Measurements from ENCODE around the gene LIN37.
A peak's percentile ranks its signal among the peaks of the same experiment; 100 is the strongest.
"Not testable (repeated sequence)": the region's sequence is repeated elsewhere in the genome, so short reads cannot be mapped to it uniquely, and the experiment has no call there.

Gene LIN37

GRCh38 chr19:35768082-35768421, 19.7 kb downstream of the LIN37 start:
- H3K9ac ChIP-seq = no peak overlapping the region
- no peak overlapping the region for H3K4me2 ChIP-seq
- no peaks in the 10 kb centered on the region for H3K79me2 ChIP-seq (ENCODE audit: insufficient read depth, low read depth)
- no peaks in the 10 kb centered on the region for H4K20me1 ChIP-seq (ENCODE audit: insufficient read depth)
- no peaks in the 10 kb centered on the region for H3K36me3 ChIP-seq (ENCODE audit: insufficient read depth)
- no peaks in the 10 kb centered on the region for H3K27me3 ChIP-seq (ENCODE audit: insufficient read depth, low read depth)
- H3K4me1 ChIP-seq (ENCODE audit: low read depth, poor library complexity, severe bottlenecking) = no peaks in the 10 kb centered on the region
- no peak overlapping the region for H3K4me3 ChIP-seq (IDR thresholded peaks at IDR 0.05; ENCODE audit: insufficient read depth, low read depth, low read length)
- no peak overlapping the region for H3K27ac ChIP-seq
- TF ChIP-seq CTCF (conservative IDR thresholded peaks at IDR 0.05; ENCODE audit: low read depth, low read length) = no peak
- no peak overlapping the region for H2AFZ ChIP-seq (ENCODE audit: low read depth)

DNA sequence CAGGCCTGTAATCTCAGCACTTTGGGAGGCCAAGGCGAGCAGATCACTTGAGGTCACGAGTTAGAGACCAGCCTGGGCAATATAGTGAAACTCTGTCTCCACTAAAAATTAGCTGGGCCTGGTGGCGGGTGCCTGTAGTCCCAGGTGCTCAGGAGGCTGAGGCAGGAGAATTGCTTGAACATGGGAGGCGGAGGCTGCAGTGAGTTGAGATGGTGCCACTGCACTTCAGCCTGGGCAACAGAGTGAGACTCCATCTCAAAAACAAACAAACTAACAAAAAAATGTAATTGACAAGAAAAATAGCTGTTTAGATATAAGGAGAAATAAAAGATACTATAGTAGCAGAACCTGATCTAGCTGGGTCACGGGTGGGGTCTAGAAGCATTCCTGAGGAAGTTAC, 24.0 kb downstream of the LIN37 start:
- H3K4me1 ChIP-seq (ENCODE audit: low read depth, poor library complexity, severe bottlenecking) = peaks cover 10% of the 10 kb centered on the region
- H4K20me1 ChIP-seq (ENCODE audit: insufficient read depth); H3K36me3 ChIP-seq (ENCODE audit: insufficient read depth); H3K79me2 ChIP-seq (ENCODE audit: insufficient read depth, low read depth); H3K27me3 ChIP-seq (ENCODE audit: insufficient read depth, low read depth); H2AFZ ChIP-seq (ENCODE audit: low read depth); H3K4me2 ChIP-seq; H3K4me3 ChIP-seq (IDR thresholded peaks at IDR 0.05; ENCODE audit: insufficient read depth, low read depth, low read length); H3K9ac ChIP-seq; H3K27ac ChIP-seq: not testable (repeated sequence)

DNA sequence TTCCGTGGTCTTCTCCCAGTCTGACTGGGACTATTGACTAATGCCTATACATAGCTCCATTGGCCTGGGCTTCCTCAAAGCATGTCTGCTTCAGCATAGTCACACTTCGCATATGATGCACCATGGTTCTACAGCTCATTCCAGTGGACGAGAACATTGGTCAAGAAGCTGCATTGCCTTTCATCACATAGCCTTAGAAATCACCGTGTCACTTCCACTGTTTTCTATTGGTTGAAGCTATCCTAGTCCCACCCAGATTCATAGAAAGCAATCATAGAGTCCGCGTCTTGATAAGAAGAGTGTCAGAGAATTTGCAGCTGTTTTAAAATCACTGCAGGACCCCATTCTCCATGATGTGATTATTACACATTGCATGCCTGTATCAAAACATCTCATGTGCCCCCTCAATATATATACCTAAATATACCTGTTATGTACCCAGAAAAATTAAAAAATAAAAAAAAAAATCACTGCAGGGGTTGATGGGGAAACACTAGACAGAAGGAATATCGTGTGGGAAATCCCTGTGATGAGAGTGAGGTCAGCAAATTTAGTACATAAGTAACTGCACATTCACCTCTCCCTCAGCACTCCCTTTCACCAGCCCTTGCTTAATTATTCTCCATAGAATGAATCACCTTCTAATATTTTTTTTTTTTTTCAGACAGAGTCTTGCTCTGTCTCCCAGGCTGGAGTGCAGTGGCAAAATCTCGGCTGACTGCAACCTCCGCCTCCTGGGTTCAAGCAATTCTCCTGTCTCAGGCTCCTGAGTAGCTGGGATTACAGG, 24.8 kb downstream of the LIN37 start:
- Histone ChIP-seq H3K4me2 (no peak overlapping the region), H3K9ac (no peak overlapping the region), H3K4me1 (ENCODE audit: low read depth, poor library complexity, severe bottlenecking) (peaks cover 10% of the 10 kb centered on the region), H4K20me1 (ENCODE audit: insufficient read depth) (no peaks in the 10 kb centered on the region), H3K27ac (no peak overlapping the region), H2AFZ (ENCODE audit: low read depth) (no peak overlapping the region), H3K4me3 (IDR thresholded peaks at IDR 0.05; ENCODE audit: insufficient read depth, low read depth, low read length) (no peak overlapping the region), H3K36me3 (ENCODE audit: insufficient read depth) (no peaks in the 10 kb centered on the region), H3K79me2 (ENCODE audit: insufficient read depth, low read depth) (0 out of 2 replicates have a peak, but pooled peaks cover 8% of the 10 kb centered on the region), H3K27me3 (ENCODE audit: insufficient read depth, low read depth) (no peaks in the 10 kb centered on the region)
- TF ChIP-seq CTCF (conservative IDR thresholded peaks at IDR 0.05; ENCODE audit: low read depth, low read length) = no peak

GRCh38 chr19:35774274-35775045, 26.1 kb downstream of the LIN37 start:
- Histone ChIP-seq H3K36me3 (ENCODE audit: insufficient read depth) (no peaks in the 10 kb centered on the region), H3K4me3 (IDR thresholded peaks at IDR 0.05; ENCODE audit: insufficient read depth, low read depth, low read length) (no peak overlapping the region), H3K27ac (no peak overlapping the region), H3K4me2 (peak overlapping the region; percentile 56; the same call in 1 of the 2 replicates), H3K79me2 (ENCODE audit: insufficient read depth, low read depth) (0 out of 2 replicates have a peak, but pooled peaks cover 8% of the 10 kb centered on the region), H4K20me1 (ENCODE audit: insufficient read depth) (no peaks in the 10 kb centered on the region), H2AFZ (ENCODE audit: low read depth) (peak overlapping the region; percentile 28; the same call in 1 of the 2 replicates), H3K27me3 (ENCODE audit: insufficient read depth, low read depth) (no peaks in the 10 kb centered on the region), H3K9ac (no peak overlapping the region), H3K4me1 (ENCODE audit: low read depth, poor library complexity, severe bottlenecking) (peaks cover 10% of the 10 kb centered on the region)
- no peak for TF ChIP-seq CTCF (conservative IDR thresholded peaks at IDR 0.05; ENCODE audit: low read depth, low read length)

DNA sequence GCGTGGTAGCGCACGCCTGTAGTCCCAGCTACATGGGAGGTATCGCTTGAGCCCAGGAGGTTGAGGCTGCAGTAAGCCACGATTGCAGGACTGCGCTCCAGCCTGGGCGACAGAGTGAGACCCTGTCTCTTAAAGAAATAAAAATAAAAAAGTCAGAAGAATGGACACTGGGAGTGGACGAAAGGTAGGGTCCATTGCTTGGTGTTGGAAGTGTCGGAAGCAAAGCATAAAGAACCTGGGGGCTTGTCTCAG, 26.6 kb downstream of the LIN37 start:
- Histone ChIP-seq H3K27ac (no peak overlapping the region), H2AFZ (ENCODE audit: low read depth) (peak overlapping the region; percentile 28; the same call in 1 of the 2 replicates), H3K36me3 (ENCODE audit: insufficient read depth) (no peaks in the 10 kb centered on the region), H3K9ac (no peak overlapping the region), H3K4me3 (IDR thresholded peaks at IDR 0.05; ENCODE audit: insufficient read depth, low read depth, low read length) (no peak overlapping the region), H3K4me1 (ENCODE audit: low read depth, poor library complexity, severe bottlenecking) (peaks cover 10% of the 10 kb centered on the region), H3K27me3 (ENCODE audit: insufficient read depth, low read depth) (no peaks in the 10 kb centered on the region), H4K20me1 (ENCODE audit: insufficient read depth) (no peaks in the 10 kb centered on the region), H3K4me2 (peak overlapping the region; percentile 56; the same call in 1 of the 2 replicates), H3K79me2 (ENCODE audit: insufficient read depth, low read depth) (0 out of 2 replicates have a peak, but pooled peaks cover 8% of the 10 kb centered on the region)
- TF ChIP-seq CTCF (conservative IDR thresholded peaks at IDR 0.05; ENCODE audit: low read depth, low read length) = no peak

All from KMS-11 (cell line).